ENCODE results near the gene SGF29.

- no peak for TF ChIP-seq CTCF (IDR thresholded peaks at IDR 0.05; ENCODE audit: low read length)
- TF ChIP-seq EZH2phosphoT487 (IDR thresholded peaks at IDR 0.05; ENCODE audit: low read length) = no peak
Observed at GRCh38 chr16:28592511-28592910, 38.8 kb downstream of the SGF29 start.
